Measurements from ENCODE around the gene NSA2. TPM values are rescaled to one million over a fixed set of nuclear protein-coding genes. Genes with fewer than 3 reads are reported as not detected.
"Not testable (repeated sequence)": the region's sequence is repeated elsewhere in the genome, so short reads cannot be mapped to it uniquely, and the experiment has no call there.

The NSA2 gene
- total RNA-seq, 1 donor from 2014 or later, result 50.8 TPM

- Histone ChIP-seq H3K36me3 (no peaks in the 10 kb centered on the region), H3K4me3 (no peak overlapping the region), H3K27me3 (no peaks in the 10 kb centered on the region), H3K4me1 (no peaks in the 10 kb centered on the region), H3K9me3 (no peaks in the 10 kb centered on the region), H3K27ac (no peak overlapping the region)
- DNase-seq (no peak), ATAC-seq (no peak)
- intact Hi-C loops (cut with DNase I), result no loop called here
- TF ChIP-seq CTCF (IDR thresholded peaks at IDR 0.05), result no peak
Measured at GRCh38 chr5:74786851-74787250, 19.8 kb downstream of the NSA2 start.

- Histone ChIP-seq H3K9me3 (no peaks in the 10 kb centered on the region), H3K4me1 (no peaks in the 10 kb centered on the region), H3K4me3 (no peak overlapping the region), H3K36me3 (no peaks in the 10 kb centered on the region), H3K27me3 (no peaks in the 10 kb centered on the region), H3K27ac (no peak overlapping the region)
- DNase-seq (no peak), ATAC-seq (no peak)
- intact Hi-C loops (cut with DNase I), result no loop called here
- no peak for TF ChIP-seq CTCF (IDR thresholded peaks at IDR 0.05)
Measured at GRCh38 chr5:74787424-74787823, 20.4 kb downstream of the NSA2 start.

DNA sequence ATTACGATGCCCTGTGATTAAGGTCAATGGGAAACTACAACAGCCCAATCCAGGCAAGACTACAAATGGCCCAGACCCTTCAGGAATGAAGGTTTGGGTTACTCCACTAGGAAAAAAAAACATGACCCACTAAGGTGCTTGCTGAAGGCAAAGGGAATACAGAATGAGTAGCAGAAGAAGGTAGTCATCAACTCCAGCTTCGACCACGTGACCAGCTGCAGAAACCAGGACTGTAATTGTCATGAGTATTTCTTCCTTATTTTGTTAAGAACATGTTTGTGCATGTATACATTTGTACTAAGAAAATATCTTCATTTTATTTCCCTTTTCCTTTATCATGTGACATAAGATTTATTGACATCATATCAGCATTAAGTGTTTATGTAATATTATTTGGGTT lies 24.6 kb downstream of the NSA2 start:
- DNase-seq; H3K4me1 ChIP-seq; H3K27me3 ChIP-seq; ATAC-seq; intact Hi-C loops (cut with DNase I); H3K36me3 ChIP-seq; H3K27ac ChIP-seq; H3K4me3 ChIP-seq; H3K9me3 ChIP-seq: not testable (repeated sequence)

GRCh38 chr5:74798977-74799911 lies 32.2 kb downstream of the NSA2 start:
- H3K4me3 ChIP-seq, result no peak overlapping the region
- H3K27ac ChIP-seq, result no peak overlapping the region
- ATAC-seq (no peak), DNase-seq (no peak)
- H3K36me3 ChIP-seq, result no peaks in the 10 kb centered on the region
- intact Hi-C loops (cut with DNase I), result no loop called here
- H3K9me3 ChIP-seq, result no peaks in the 10 kb centered on the region
- peaks cover 5% of the 10 kb centered on the region for H3K27me3 ChIP-seq
- H3K4me1 ChIP-seq, result no peaks in the 10 kb centered on the region
- no peak for TF ChIP-seq CTCF (IDR thresholded peaks at IDR 0.05)

GRCh38 chr5:74801197-74801596 lies 34.1 kb downstream of the NSA2 start:
- ATAC-seq (no peak), DNase-seq (no peak)
- intact Hi-C loops (cut with DNase I), result no loop called here
- no peak overlapping the region for H3K27ac ChIP-seq
- no peaks in the 10 kb centered on the region for H3K4me1 ChIP-seq
- H3K9me3 ChIP-seq, result no peaks in the 10 kb centered on the region
- no peak overlapping the region for H3K4me3 ChIP-seq
- peaks cover 5% of the 10 kb centered on the region for H3K27me3 ChIP-seq
- H3K36me3 ChIP-seq, result no peaks in the 10 kb centered on the region
- no peak for TF ChIP-seq CTCF (IDR thresholded peaks at IDR 0.05)

DNA sequence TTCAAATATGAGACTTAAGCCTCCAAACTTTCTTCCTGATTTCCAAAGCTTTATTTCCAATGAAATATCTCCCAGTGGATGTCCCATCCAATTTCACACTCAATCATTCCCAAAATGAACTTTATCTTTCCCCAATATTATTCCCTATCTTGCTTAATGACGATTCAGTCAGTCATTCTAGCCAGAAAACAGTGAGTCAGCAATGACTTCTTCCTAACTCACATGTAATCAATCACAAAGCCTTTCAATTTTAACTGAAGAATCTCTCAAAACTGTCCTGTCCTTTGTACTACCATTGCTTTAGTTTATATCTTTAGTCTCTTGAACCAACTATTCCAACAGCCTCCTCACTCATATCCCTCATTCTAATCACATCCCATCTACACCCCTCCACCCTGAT lies 34.9 kb downstream of the NSA2 start:
- DNase-seq (no peak), ATAC-seq (no peak)
- H3K36me3 ChIP-seq, result no peaks in the 10 kb centered on the region
- no peak for TF ChIP-seq CTCF (IDR thresholded peaks at IDR 0.05)
- H3K27me3 ChIP-seq, result peaks cover 5% of the 10 kb centered on the region
- no peak overlapping the region for H3K4me3 ChIP-seq
- no peaks in the 10 kb centered on the region for H3K4me1 ChIP-seq
- no peak overlapping the region for H3K27ac ChIP-seq
- intact Hi-C loops (cut with DNase I), result no loop called here
- no peaks in the 10 kb centered on the region for H3K9me3 ChIP-seq
